Measurements from ENCODE around the gene MRPL37.
"Not testable (repeated sequence)": the region's sequence is repeated elsewhere in the genome, so short reads cannot be mapped to it uniquely, and the experiment has no call there.

The MRPL37 gene

GRCh38 chr1:54230507-54231339 lies 30.8 kb downstream of the MRPL37 start:
- in situ Hi-C loops (cut with MboI; ENCODE audit: low sequenced_read_pairs) = no loop called here
- Histone ChIP-seq H3K9me3 (no peaks in the 10 kb centered on the region), H3K4me1 (no peaks in the 10 kb centered on the region; the same call in 1 of the 2 replicates), H3K4me3 (no peak overlapping the region), H3K36me3 (replicated peaks) (no peaks in the 10 kb centered on the region), H3K27me3 (ENCODE audit: low read depth) (no peaks in the 10 kb centered on the region)
- DNase-seq (ENCODE audit: low spot score in 2 of 2) = no peak

GRCh38 chr1:54233196-54233595 lies 33.2 kb downstream of the MRPL37 start:
- DNase-seq (ENCODE audit: low spot score in 2 of 2); H3K4me3 ChIP-seq; H3K4me1 ChIP-seq; H3K27me3 ChIP-seq (ENCODE audit: low read depth); H3K9me3 ChIP-seq; in situ Hi-C loops (cut with MboI; ENCODE audit: low sequenced_read_pairs); H3K36me3 ChIP-seq (replicated peaks): not testable (repeated sequence)

GRCh38 chr1:54234284-54234683 lies 34.3 kb downstream of the MRPL37 start:
- DNase-seq (ENCODE audit: low spot score in 2 of 2) = no peak
- H3K36me3 ChIP-seq (replicated peaks) = peaks cover 12% of the 10 kb centered on the region
- H3K9me3 ChIP-seq = no peaks in the 10 kb centered on the region
- in situ Hi-C loops (cut with MboI; ENCODE audit: low sequenced_read_pairs) = no loop called here
- H3K4me1 ChIP-seq = no peaks in the 10 kb centered on the region; the same call in 1 of the 2 replicates
- no peak overlapping the region for H3K4me3 ChIP-seq
- H3K27me3 ChIP-seq (ENCODE audit: low read depth) = no peaks in the 10 kb centered on the region

- in situ Hi-C loops (cut with MboI; ENCODE audit: low sequenced_read_pairs) = no loop called here
- H3K9me3 ChIP-seq = no peaks in the 10 kb centered on the region
- no peak overlapping the region for H3K4me3 ChIP-seq
- no peaks in the 10 kb centered on the region for H3K27me3 ChIP-seq (ENCODE audit: low read depth)
- peaks cover 14% of the 10 kb centered on the region for H3K36me3 ChIP-seq (replicated peaks)
- no peaks in the 10 kb centered on the region; the same call in 1 of the 2 replicates for H3K4me1 ChIP-seq
- no peak for DNase-seq (ENCODE audit: low spot score in 2 of 2)
Observed at GRCh38 chr1:54237586-54237985, 37.6 kb downstream of the MRPL37 start.

GRCh38 chr1:54238353-54239034 lies 38.5 kb downstream of the MRPL37 start:
- Histone ChIP-seq H3K27me3 (ENCODE audit: low read depth) (no peaks in the 10 kb centered on the region), H3K36me3 (replicated peaks) (peaks cover 18% of the 10 kb centered on the region), H3K4me3 (no peak overlapping the region), H3K4me1 (no peaks in the 10 kb centered on the region; the same call in 1 of the 2 replicates), H3K9me3 (no peaks in the 10 kb centered on the region)
- in situ Hi-C loops (cut with MboI; ENCODE audit: low sequenced_read_pairs) = no loop called here
- no peak for DNase-seq (ENCODE audit: low spot score in 2 of 2)

GRCh38 chr1:54239035-54239383 lies 39.0 kb downstream of the MRPL37 start:
- Histone ChIP-seq H3K4me1 (no peaks in the 10 kb centered on the region; the same call in 1 of the 2 replicates), H3K27me3 (ENCODE audit: low read depth) (no peaks in the 10 kb centered on the region), H3K36me3 (replicated peaks) (peaks cover 18% of the 10 kb centered on the region), H3K4me3 (no peak overlapping the region), H3K9me3 (no peaks in the 10 kb centered on the region)
- in situ Hi-C loops (cut with MboI; ENCODE audit: low sequenced_read_pairs) = no loop called here
- no peak for DNase-seq (ENCODE audit: low spot score in 2 of 2)

GRCh38 chr1:54239631-54240031 lies 39.7 kb downstream of the MRPL37 start:
- no peaks in the 10 kb centered on the region for H3K4me1 ChIP-seq
- DNase-seq (ENCODE audit: low spot score in 2 of 2) = no peak
- no peaks in the 10 kb centered on the region for H3K9me3 ChIP-seq
- peaks cover 18% of the 10 kb centered on the region for H3K36me3 ChIP-seq (replicated peaks)
- in situ Hi-C loops (cut with MboI; ENCODE audit: low sequenced_read_pairs) = no loop called here
- no peak overlapping the region for H3K4me3 ChIP-seq
- H3K27me3 ChIP-seq (ENCODE audit: low read depth) = no peaks in the 10 kb centered on the region

- DNase-seq (ENCODE audit: low spot score in 2 of 2) = no peak
- Histone ChIP-seq H3K4me3 (no peak overlapping the region), H3K4me1 (no peaks in the 10 kb centered on the region), H3K27me3 (ENCODE audit: low read depth) (no peaks in the 10 kb centered on the region), H3K36me3 (replicated peaks) (peaks cover 18% of the 10 kb centered on the region), H3K9me3 (no peaks in the 10 kb centered on the region)
- in situ Hi-C loops (cut with MboI; ENCODE audit: low sequenced_read_pairs) = no loop called here
Observed at GRCh38 chr1:54240741-54241335, 40.9 kb downstream of the MRPL37 start.

GRCh38 chr1:54241364-54241763 lies 41.4 kb downstream of the MRPL37 start:
- Histone ChIP-seq H3K27me3 (ENCODE audit: low read depth) (no peaks in the 10 kb centered on the region), H3K9me3 (no peaks in the 10 kb centered on the region), H3K4me1 (no peaks in the 10 kb centered on the region), H3K36me3 (replicated peaks) (peaks cover 18% of the 10 kb centered on the region), H3K4me3 (no peak overlapping the region)
- DNase-seq (ENCODE audit: low spot score in 2 of 2) = no peak
- in situ Hi-C loops (cut with MboI; ENCODE audit: low sequenced_read_pairs) = no loop called here

- Histone ChIP-seq H3K4me1 (no peaks in the 10 kb centered on the region), H3K4me3 (no peak overlapping the region), H3K36me3 (replicated peaks) (peaks cover 9% of the 10 kb centered on the region), H3K27me3 (ENCODE audit: low read depth) (no peaks in the 10 kb centered on the region), H3K9me3 (no peaks in the 10 kb centered on the region)
- no peak for DNase-seq (ENCODE audit: low spot score in 2 of 2)
- in situ Hi-C loops (cut with MboI; ENCODE audit: low sequenced_read_pairs) = no loop called here
Observed at GRCh38 chr1:54243022-54243421, 43.1 kb downstream of the MRPL37 start.

- no peak for DNase-seq (ENCODE audit: low spot score in 2 of 2)
- H3K36me3 ChIP-seq (replicated peaks) = peaks cover 4% of the 10 kb centered on the region
- in situ Hi-C loops (cut with MboI; ENCODE audit: low sequenced_read_pairs) = no loop called here
- H3K4me3 ChIP-seq = no peak overlapping the region
- no peaks in the 10 kb centered on the region for H3K4me1 ChIP-seq
- H3K27me3 ChIP-seq (ENCODE audit: low read depth) = no peaks in the 10 kb centered on the region
- no peaks in the 10 kb centered on the region for H3K9me3 ChIP-seq
Observed at GRCh38 chr1:54244655-54245054, 44.7 kb downstream of the MRPL37 start.

GRCh38 chr1:54245501-54245900 lies 45.5 kb downstream of the MRPL37 start:
- no peaks in the 10 kb centered on the region for H3K4me1 ChIP-seq
- in situ Hi-C loops (cut with MboI; ENCODE audit: low sequenced_read_pairs) = no loop called here
- no peak overlapping the region for H3K4me3 ChIP-seq
- no peak for DNase-seq (ENCODE audit: low spot score in 2 of 2)
- no peaks in the 10 kb centered on the region for H3K27me3 ChIP-seq (ENCODE audit: low read depth)
- H3K36me3 ChIP-seq (replicated peaks) = peaks cover 4% of the 10 kb centered on the region
- no peaks in the 10 kb centered on the region for H3K9me3 ChIP-seq

- in situ Hi-C loops (cut with MboI; ENCODE audit: low sequenced_read_pairs) = no loop called here
- Histone ChIP-seq H3K36me3 (replicated peaks) (peaks cover 4% of the 10 kb centered on the region), H3K4me3 (no peak overlapping the region), H3K4me1 (no peaks in the 10 kb centered on the region), H3K9me3 (no peaks in the 10 kb centered on the region), H3K27me3 (ENCODE audit: low read depth) (no peaks in the 10 kb centered on the region)
- DNase-seq (ENCODE audit: low spot score in 2 of 2) = no peak
Observed at GRCh38 chr1:54246116-54246721, 46.3 kb downstream of the MRPL37 start.
